Ishikawa (cell line): Measurements from ENCODE around the gene GABRR2.

Source experiments
- CEBPB ChIP-seq: IDR thresholded peaks from 2 replicates; pipeline ENCODE4 v1.6.1; 2012
- CREB1 ChIP-seq: IDR thresholded peaks from 2 replicates; pipeline ENCODE4 v1.6.1; 2012; ENCODE audit warnings: low read depth
- EGR1 ChIP-seq: IDR thresholded peaks from 2 replicates; pipeline ENCODE4 v1.6.1; 2012
- EP300 ChIP-seq: IDR thresholded peaks from 2 replicates; pipeline ENCODE4 v1.6.1; 2012; ENCODE audit warnings: borderline replicate concordance
- FOXM1 ChIP-seq: IDR thresholded peaks from 2 replicates; pipeline ENCODE4 v1.6.1; 2012; ENCODE audit warnings: low read depth, borderline replicate concordance
- NFIC ChIP-seq: IDR thresholded peaks from 2 replicates; pipeline ENCODE4 v1.6.1; 2012
- RAD21 ChIP-seq: IDR thresholded peaks from 2 replicates; pipeline ENCODE4 v1.6.1; 2012; ENCODE audit warnings: low read depth
- TAF1 ChIP-seq: IDR thresholded peaks from 2 replicates; pipeline ENCODE4 v1.6.1; 2012; ENCODE audit warnings: low read depth, mild to moderate bottlenecking
- TCF12 ChIP-seq: IDR thresholded peaks from 2 replicates; pipeline ENCODE4 v1.6.1; 2012; ENCODE audit warnings: low read depth
- TEAD4 ChIP-seq: IDR thresholded peaks from 2 replicates; pipeline ENCODE4 v1.6.1; 2012
- USF1 ChIP-seq: IDR thresholded peaks from 2 replicates; pipeline ENCODE4 v1.6.1; 2012
- YY1 ChIP-seq: IDR thresholded peaks from 2 replicates; pipeline ENCODE4 v1.6.1; 2012; ENCODE audit warnings: low read depth
- ZBTB7A ChIP-seq: IDR thresholded peaks from 2 replicates; pipeline ENCODE4 v1.6.1; 2012; ENCODE audit warnings: low read depth
- TF ChIP-seq, protein P1 (sequence below): IDR thresholded peaks from 2 replicates; pipeline ENCODE4 v1.6.1; 2012
- TF ChIP-seq, protein P2 (sequence below): IDR thresholded peaks from 2 replicates; pipeline ENCODE4 v1.6.1; 2012; ENCODE audit warnings: low read depth, mild to moderate bottlenecking

The GABRR2 gene

GRCh38 chr6:89295981-89296380, 19.1 kb downstream of the GABRR2 start:
- TF ChIP-seq EGR1 (no peak), ZBTB7A (no peak), YY1 (no peak), TEAD4 (no peak), CEBPB (no peak), USF1 (no peak), TAF1 (no peak)
- TF ChIP-seq, protein P1, sequence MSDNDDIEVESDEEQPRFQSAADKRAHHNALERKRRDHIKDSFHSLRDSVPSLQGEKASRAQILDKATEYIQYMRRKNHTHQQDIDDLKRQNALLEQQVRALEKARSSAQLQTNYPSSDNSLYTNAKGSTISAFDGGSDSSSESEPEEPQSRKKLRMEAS: no peak

DNA sequence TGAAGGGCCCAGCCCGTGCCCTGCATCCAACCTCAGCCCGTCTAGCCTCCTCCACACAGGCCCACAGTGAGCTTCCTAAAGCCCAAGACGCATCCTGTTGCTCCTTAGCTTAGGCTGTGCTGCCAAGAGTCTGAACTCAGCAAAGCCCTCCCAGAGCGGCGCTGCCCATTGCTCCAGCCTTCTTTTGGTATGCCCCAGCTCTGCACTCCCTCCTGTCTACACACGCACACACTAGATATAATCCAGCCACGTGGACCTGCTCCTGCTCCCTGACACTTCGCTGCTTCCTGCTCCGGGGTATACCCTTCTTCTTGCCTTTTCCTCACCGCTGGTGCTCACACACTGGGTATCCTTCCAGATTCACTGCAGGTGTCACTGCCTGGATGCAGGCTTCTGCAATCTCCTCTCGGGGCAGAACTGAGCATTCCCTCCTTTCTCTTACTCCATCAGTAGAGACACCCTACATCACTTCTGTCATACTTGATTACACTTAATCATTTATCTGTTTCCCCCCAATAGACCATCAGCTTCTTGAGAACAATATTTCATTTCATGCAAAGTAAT, 23.8 kb downstream of the GABRR2 start:
- no peak for TF ChIP-seq RAD21
- TF ChIP-seq, protein P2, sequence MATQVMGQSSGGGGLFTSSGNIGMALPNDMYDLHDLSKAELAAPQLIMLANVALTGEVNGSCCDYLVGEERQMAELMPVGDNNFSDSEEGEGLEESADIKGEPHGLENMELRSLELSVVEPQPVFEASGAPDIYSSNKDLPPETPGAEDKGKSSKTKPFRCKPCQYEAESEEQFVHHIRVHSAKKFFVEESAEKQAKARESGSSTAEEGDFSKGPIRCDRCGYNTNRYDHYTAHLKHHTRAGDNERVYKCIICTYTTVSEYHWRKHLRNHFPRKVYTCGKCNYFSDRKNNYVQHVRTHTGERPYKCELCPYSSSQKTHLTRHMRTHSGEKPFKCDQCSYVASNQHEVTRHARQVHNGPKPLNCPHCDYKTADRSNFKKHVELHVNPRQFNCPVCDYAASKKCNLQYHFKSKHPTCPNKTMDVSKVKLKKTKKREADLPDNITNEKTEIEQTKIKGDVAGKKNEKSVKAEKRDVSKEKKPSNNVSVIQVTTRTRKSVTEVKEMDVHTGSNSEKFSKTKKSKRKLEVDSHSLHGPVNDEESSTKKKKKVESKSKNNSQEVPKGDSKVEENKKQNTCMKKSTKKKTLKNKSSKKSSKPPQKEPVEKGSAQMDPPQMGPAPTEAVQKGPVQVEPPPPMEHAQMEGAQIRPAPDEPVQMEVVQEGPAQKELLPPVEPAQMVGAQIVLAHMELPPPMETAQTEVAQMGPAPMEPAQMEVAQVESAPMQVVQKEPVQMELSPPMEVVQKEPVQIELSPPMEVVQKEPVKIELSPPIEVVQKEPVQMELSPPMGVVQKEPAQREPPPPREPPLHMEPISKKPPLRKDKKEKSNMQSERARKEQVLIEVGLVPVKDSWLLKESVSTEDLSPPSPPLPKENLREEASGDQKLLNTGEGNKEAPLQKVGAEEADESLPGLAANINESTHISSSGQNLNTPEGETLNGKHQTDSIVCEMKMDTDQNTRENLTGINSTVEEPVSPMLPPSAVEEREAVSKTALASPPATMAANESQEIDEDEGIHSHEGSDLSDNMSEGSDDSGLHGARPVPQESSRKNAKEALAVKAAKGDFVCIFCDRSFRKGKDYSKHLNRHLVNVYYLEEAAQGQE: no peak
- no peak for TF ChIP-seq EGR1
- TF ChIP-seq EP300: no peak
- no peak for TF ChIP-seq TAF1
- no peak for TF ChIP-seq ZBTB7A
- TF ChIP-seq YY1: no peak
- no peak for TF ChIP-seq USF1
- no peak for TF ChIP-seq FOXM1
- no peak for TF ChIP-seq CEBPB
- TF ChIP-seq TCF12: no peak
- TF ChIP-seq, protein P1: no peak
- no peak for TF ChIP-seq TEAD4
- no peak for TF ChIP-seq NFIC
- no peak for TF ChIP-seq CREB1

- TF ChIP-seq YY1 (no peak), EP300 (no peak), NFIC (no peak), TCF12 (no peak), ZBTB7A (no peak), RAD21 (no peak), TEAD4 (no peak), CREB1 (no peak), FOXM1 (no peak), EGR1 (no peak), TAF1 (no peak), USF1 (no peak), CEBPB (no peak)
- TF ChIP-seq, protein P1: no peak
- TF ChIP-seq, protein P2: no peak
Observed at GRCh38 chr6:89290401-89291155, 24.5 kb downstream of the GABRR2 start.

GRCh38 chr6:89289710-89290109, 25.4 kb downstream of the GABRR2 start:
- TF ChIP-seq YY1 (no peak), EGR1 (no peak), USF1 (no peak), FOXM1 (no peak), NFIC (no peak), CEBPB (no peak), TAF1 (no peak), ZBTB7A (no peak), RAD21 (no peak), TCF12 (no peak), CREB1 (no peak), EP300 (no peak), TEAD4 (no peak)
- TF ChIP-seq, protein P2: no peak
